HG03196 (cell line): Measurements from ENCODE around the gene ACSL6.
"Not testable (repeated sequence)": the region's sequence is repeated elsewhere in the genome, so short reads cannot be mapped to it uniquely, and the experiment has no call there.

Source experiments
- ATAC-seq: cut with Tn5 transposase; IDR thresholded peaks from one replicate; pipeline ENCODE4 v1.9.1; 2021; ENCODE audit not compliant: unreplicated experiment

ACSL6 gene

DNA sequence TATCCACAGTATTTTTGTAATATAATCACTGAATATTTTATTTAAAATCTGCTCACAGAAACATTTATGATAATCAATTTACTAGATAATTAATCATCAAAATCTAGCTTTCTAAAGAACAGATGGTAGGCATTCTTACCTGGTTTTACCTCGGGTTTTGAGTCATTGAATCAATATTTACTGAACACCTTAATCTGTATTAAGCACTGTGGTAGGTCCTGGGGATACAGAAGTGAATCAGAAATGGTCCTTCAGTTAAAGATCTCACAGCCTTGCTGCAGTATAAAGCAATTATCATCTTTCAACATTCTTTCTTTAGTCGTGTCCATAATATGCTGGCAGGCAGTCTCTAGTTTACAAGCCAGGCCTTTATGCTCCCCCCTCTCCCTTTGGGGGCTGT is 64.0 kb downstream of the ACSL6 start:
- no peak for ATAC-seq

GRCh38 chr5:131945551-131946168 is 65.8 kb downstream of the ACSL6 start, which contains the start of gene MEIKIN:
Gene MEIKIN, minus strand, starts transcription at chr5:131945663. Its CDS starts 158 bp downstream, at chr5:131945505.
- ATAC-seq = no peak

GRCh38 chr5:131944702-131945550 is 66.5 kb downstream of the ACSL6 start:
- no peak for ATAC-seq

DNA sequence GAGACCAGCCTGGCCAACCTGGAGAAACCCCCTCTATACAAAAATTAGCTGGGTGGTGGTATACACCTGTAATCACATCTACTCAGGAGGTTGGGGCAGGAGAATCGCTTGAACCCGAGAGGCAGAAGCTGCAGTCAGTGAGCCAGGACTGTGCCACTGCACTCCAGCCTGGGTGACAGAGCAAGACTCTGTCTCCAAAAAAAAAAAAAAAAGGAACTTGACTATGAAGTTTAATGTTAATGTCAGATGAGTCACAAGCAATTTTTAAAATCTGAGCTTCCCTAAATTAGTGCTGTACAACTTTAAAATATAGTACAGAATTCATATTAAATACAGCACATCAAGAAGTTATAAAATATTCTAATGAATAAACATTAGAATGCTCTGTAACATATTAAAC is 67.5 kb downstream of the ACSL6 start:
- ATAC-seq = no peak

GRCh38 chr5:131942016-131942415 is 69.4 kb downstream of the ACSL6 start:
- no peak for ATAC-seq

DNA sequence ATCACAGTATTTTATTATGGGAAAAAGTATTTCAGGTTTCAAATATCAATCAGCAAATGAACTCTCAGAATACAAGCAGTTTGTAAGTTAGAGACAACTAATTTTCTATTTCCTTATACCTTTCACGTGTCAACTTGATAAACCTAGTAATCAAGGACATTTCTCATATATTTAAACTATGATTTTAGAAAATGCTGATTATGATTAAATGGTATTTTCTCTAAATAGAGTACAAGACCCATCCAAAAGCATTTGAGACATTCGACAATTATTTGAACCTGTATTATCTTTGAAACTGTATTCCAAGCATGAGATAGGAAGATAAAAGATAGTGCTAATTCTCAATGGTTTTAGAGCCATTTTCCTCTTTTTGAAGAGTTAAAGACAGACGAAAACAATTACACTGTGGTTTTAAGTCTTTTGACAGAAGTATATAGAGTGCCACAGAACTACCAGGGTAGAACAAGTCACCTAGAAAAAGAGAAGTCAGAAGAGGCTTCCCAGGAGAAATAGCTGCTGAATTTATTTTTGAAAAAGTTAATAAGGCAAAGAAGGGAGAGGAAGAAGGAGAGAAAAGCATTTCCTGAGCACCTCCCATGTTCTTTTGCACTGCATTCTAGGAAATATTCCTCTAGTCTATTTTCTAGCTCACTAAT is 71.6 kb downstream of the ACSL6 start:
- no peak for ATAC-seq

DNA sequence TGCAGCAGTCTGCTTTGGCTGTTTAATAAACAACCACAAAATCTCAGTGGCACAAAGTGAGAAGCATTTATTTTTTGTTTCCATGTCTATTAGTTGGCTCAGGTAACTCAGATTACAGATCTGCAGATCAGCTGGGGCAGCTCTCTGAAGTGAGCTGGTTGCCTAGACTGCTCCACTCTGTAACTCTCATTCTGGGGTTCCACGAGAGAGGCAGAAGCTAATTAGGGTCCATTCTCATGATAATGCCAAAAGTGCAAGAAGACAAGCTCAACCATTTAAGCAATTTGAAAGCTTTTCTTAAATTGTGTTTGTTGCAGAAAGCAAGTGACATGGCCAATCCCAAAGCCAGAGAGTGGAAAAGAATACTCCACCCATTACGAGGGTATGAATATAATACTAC is 79.2 kb downstream of the ACSL6 start:
- no peak for ATAC-seq

DNA sequence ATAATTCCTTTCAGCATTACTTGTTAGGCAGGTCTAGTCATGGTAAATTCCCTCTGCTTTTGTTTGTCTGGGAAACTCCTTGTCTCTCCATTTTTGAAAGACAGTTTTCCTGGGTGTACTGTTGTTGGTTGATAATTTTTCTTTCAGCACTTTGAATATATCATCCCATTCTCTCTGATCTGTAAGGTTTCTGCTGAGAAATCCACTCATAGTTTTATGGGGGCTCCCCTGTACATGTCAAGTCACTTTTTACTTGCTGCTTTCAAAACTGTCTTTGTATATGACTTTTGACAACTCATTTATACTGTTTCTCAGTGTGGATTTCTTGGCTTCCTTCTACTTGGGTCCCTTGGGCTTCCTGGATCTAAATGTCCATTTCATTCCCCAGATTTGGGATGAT is 82.5 kb downstream of the ACSL6 start:
- no peak for ATAC-seq

- no peak for ATAC-seq
Measured at GRCh38 chr5:131926168-131926567, 85.3 kb downstream of the ACSL6 start.

- ATAC-seq = no peak
Measured at GRCh38 chr5:131916481-131916880, 95.0 kb downstream of the ACSL6 start.

DNA sequence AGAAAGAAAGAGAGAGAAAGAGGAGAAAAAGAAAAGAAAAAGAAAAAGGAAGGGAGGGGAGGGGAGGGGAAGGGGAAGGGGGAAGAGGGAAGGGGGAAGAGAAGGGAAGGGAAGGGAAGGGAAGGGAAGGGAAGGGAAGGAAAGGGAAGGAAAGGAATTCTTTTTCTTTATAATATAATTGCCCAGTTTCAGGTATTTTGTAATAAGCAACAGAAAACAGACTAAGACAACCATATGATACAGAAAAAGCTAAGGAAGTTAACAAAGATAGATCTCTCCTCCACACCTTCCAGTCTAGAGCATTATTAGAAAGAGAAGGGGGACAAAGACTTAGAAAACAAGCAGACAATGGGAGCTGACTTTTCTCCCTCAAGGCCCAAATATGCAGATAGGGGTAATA is 97.0 kb downstream of the ACSL6 start:
- no peak for ATAC-seq

- no peak for ATAC-seq
Measured at GRCh38 chr5:131913603-131914002, 97.9 kb downstream of the ACSL6 start.

GRCh38 chr5:131906668-131907067 is 104.8 kb downstream of the ACSL6 start:
- no peak for ATAC-seq

GRCh38 chr5:131902266-131902665 is 109.2 kb downstream of the ACSL6 start:
- not testable (repeated sequence) for ATAC-seq
